A673 (cell line): ENCODE results near the gene KCNQ4. TPM values are rescaled to one million over a fixed set of nuclear protein-coding genes. Genes with fewer than 3 reads are reported as not detected.

Experiments
- BruUV-seq: library from RNA; stranded (reverse); fragments of 400-500 nt; replicated peaks from 2 replicates; lab custom pipeline; 2021; lab: Mats Ljungman, UMichigan
- CTCF ChIA-PET: fragments of 300-600 bp; sonication (Branson Sonifier 250); formaldehyde crosslinking; loops from one replicate; lab custom pipeline; 2022; ENCODE audit warnings: antibody characterized with exemption; lab: Charles Lee
- POLR2A ChIA-PET: fragments of 300-600 bp; sonication (Branson Sonifier 250); formaldehyde crosslinking; loops from one replicate; lab custom pipeline; 2022; ENCODE audit warnings: antibody characterized with exemption; ENCODE audit not compliant: low non-redundant PET; lab: Charles Lee
- DNase-seq: peaks from one replicate; pipeline ENCODE4 v3.0.0-alpha.2; 2015; ENCODE audit warnings: low spot score
- H3K27ac ChIP-seq: fragments of 200-600 bp; sonication (generic); 2 replicates; pipeline ENCODE4 v1.5.1; 2016; ENCODE audit warnings: mixed run types, low read depth, mild to moderate bottlenecking, mixed read lengths, antibody characterized with exemption, low read length; ENCODE audit not compliant: poor library complexity, severe bottlenecking
- H3K27me3 ChIP-seq: fragments of 200-600 bp; sonication (generic); replicated peaks from 2 replicates; pipeline ENCODE4 v1.6.1; 2017; ENCODE audit warnings: mixed run types, low read depth, mild to moderate bottlenecking, mixed read lengths, antibody characterized with exemption, low read length; ENCODE audit not compliant: insufficient read depth, poor library complexity
- H3K36me3 ChIP-seq: fragments of 200-600 bp; sonication (generic); 2 replicates; pipeline ENCODE4 v1.6.1; 2016; ENCODE audit warnings: mixed run types, mild to moderate bottlenecking, mixed read lengths, antibody characterized with exemption, low read length; ENCODE audit not compliant: insufficient read depth, poor library complexity, severe bottlenecking
- H3K4me1 ChIP-seq: fragments of 200-600 bp; sonication (generic); 2 replicates; pipeline ENCODE4 v1.6.1; 2017; ENCODE audit warnings: mixed run types, mild to moderate bottlenecking, mixed read lengths, antibody characterized with exemption, low read length; ENCODE audit not compliant: insufficient read depth, poor library complexity, severe bottlenecking
- H3K4me3 ChIP-seq: fragments of 200-600 bp; sonication (generic); 2 replicates; pipeline ENCODE4 v1.5.1; 2016; ENCODE audit warnings: low read depth, mixed run types, mild to moderate bottlenecking, mixed read lengths, low read length; ENCODE audit not compliant: poor library complexity, severe bottlenecking
- H3K9me3 ChIP-seq: fragments of 200-600 bp; sonication (generic); 2 replicates; pipeline ENCODE4 v1.6.1; 2016; ENCODE audit warnings: mixed run types, low read depth, mild to moderate bottlenecking, mixed read lengths, antibody characterized with exemption, low read length; ENCODE audit not compliant: poor library complexity, severe bottlenecking
- EZH2 ChIP-seq: fragments of 200-600 bp; sonication (generic); IDR thresholded peaks from 2 replicates; pipeline ENCODE4 v1.6.1; 2017; ENCODE audit warnings: borderline replicate concordance, low read depth, mild to moderate bottlenecking, mixed read lengths, antibody characterized with exemption, low read length; ENCODE audit not compliant: poor library complexity, severe bottlenecking
- intact Hi-C: fragments of 100-400 bp; cut with micrococcal nuclease; formaldehyde crosslinking; loops from one replicate; pipeline ENCODE4 v1.10.0; 2022; ENCODE audit not compliant: unreplicated experiment
- total RNA-seq: library from RNA; stranded (reverse); gene quantifications from 2 replicates; pipeline ENCODE4 v1.2.3, GENCODE V29; 2021
- TF ChIP-seq, protein P1 (sequence below): fragments of 300-800, 200-600 bp; sonication (generic); conservative IDR thresholded peaks from 2 replicates; pipeline ENCODE4 v1.5.1; 2017; ENCODE audit warnings: low read depth, mild to moderate bottlenecking, antibody characterized with exemption, low read length, moderate library complexity, mixed read lengths

Gene KCNQ4
- total RNA-seq, 1 experiment from 2014 or later = 0.62 TPM

DNA sequence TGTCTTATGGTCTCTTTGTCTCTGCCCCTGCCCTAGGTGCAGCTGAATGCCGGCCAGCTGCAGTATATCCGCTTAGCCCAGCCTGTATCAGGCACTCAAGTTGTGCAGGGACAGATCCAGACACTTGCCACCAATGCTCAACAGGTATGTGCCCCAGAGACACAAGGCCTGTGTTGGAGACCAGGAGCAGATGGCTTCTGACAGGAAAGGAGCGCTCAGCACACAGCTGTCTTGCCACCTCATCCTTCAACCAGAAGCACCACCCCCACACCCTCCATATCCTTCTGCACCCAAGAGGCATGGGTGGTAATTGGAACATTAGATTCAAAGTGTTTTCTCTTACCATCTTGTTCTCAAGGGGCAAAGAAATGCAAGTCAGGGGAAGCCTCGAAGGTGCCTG, 17.0 kb upstream of the KCNQ4 start:
- Histone ChIP-seq H3K4me1 (peaks cover 15% of the 10 kb centered on the region), H3K9me3 (no peaks in the 10 kb centered on the region), H3K4me3 (no peak overlapping the region), H3K27ac (no peak overlapping the region), H3K27me3 (no peaks in the 10 kb centered on the region), H3K36me3 (peaks cover 40% of the 10 kb centered on the region)
- TF ChIP-seq, protein P1, sequence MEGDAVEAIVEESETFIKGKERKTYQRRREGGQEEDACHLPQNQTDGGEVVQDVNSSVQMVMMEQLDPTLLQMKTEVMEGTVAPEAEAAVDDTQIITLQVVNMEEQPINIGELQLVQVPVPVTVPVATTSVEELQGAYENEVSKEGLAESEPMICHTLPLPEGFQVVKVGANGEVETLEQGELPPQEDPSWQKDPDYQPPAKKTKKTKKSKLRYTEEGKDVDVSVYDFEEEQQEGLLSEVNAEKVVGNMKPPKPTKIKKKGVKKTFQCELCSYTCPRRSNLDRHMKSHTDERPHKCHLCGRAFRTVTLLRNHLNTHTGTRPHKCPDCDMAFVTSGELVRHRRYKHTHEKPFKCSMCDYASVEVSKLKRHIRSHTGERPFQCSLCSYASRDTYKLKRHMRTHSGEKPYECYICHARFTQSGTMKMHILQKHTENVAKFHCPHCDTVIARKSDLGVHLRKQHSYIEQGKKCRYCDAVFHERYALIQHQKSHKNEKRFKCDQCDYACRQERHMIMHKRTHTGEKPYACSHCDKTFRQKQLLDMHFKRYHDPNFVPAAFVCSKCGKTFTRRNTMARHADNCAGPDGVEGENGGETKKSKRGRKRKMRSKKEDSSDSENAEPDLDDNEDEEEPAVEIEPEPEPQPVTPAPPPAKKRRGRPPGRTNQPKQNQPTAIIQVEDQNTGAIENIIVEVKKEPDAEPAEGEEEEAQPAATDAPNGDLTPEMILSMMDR = no peak
- TF ChIP-seq EZH2 = no peak
- no peak for DNase-seq
- POLR2A ChIA-PET = no interaction called here
- intact Hi-C loops = no loop called here
- CTCF ChIA-PET = no interaction called here
- BruUV-seq = no TSS peak

DNA sequence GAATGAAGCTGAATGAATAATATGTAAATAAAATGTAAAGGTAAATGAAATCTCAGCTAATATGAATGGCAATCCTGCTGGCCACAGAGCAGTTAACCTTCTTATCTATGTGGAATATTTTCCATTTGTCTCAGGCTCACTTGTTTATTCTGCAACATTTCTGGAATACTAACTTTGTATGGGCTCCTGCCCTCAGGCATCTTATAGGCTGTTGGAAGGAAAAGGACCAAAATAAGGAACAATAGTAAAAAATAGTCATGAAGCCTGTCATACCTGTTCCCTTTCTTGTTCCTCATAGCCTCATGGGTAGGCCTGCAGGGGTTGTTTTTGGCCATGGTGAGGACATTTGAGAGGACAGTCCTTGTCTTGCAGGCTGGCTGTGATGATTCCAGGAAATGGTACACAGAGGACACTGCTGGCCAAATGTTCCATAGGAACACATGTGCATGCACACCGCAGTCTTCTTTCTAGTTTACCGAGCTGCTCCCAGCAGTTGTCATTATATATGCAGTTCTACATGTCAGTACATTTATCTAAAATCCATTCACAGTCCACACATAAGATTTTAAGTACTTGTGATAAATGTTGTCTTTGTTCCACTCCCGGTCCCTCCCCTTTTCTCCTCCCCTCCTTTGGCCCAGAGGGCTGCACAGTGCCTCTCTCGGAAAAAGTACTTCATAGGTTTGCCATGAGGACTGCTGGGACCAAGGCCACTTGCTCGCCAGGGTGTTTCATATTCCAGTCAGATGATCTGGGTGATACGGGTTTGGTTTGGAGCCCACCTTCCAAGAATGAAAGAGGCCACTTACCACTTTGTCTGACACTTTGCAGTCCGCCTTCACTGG, 15.2 kb upstream of the KCNQ4 start:
- intact Hi-C loops = no loop called here
- no peaks in the 10 kb centered on the region for H3K9me3 ChIP-seq
- H3K4me1 ChIP-seq = peaks cover 15% of the 10 kb centered on the region
- H3K27ac ChIP-seq = no peak overlapping the region
- H3K27me3 ChIP-seq = no peaks in the 10 kb centered on the region
- TF ChIP-seq EZH2 = no peak
- TF ChIP-seq, protein P1 = no peak
- BruUV-seq = no TSS peak
- H3K36me3 ChIP-seq = peaks cover 40% of the 10 kb centered on the region
- POLR2A ChIA-PET = no interaction called here
- DNase-seq = no peak
- CTCF ChIA-PET = no interaction called here
- H3K4me3 ChIP-seq = no peak overlapping the region

DNA sequence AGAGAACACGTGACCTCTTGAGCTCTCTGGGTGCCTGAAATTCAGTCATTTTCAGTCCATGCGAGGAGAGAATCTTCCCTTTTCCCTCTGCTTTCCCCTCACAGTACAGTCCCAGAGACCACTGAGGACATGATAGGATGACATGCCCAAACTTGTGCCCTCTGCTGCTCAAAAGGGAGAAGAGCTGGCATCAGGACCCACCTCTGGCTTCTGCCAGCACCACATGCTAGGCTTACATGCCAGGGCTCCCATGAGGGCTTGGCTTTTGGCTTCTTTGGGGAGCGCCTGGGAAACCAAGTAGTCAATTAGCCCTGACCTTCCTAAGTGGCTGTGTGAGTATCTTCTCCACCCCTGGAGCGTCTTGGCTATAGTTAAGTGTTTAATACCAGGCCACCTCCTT, 13.8 kb upstream of the KCNQ4 start:
- POLR2A ChIA-PET = no interaction called here
- Histone ChIP-seq H3K27ac (no peak overlapping the region), H3K4me1 (peaks cover 1% of the 10 kb centered on the region), H3K36me3 (peaks cover 40% of the 10 kb centered on the region), H3K4me3 (no peak overlapping the region), H3K9me3 (no peaks in the 10 kb centered on the region), H3K27me3 (no peaks in the 10 kb centered on the region)
- TF ChIP-seq, protein P1 = peak; percentile 51
- no peak for TF ChIP-seq EZH2
- DNase-seq = peak; percentile 21
- BruUV-seq = no TSS peak
- intact Hi-C loops = loop anchor here (5.0 kb wide), 1 partner anchor 182 kb away; no protein-coding TSS in a partner anchor
- CTCF ChIA-PET = no interaction called here
